Gastrocnemius medialis (tissue), 4 donors: ENCODE results near the gene MRPS16.

Source experiments
- CTCF ChIP-seq, 5 experiments: fragments of 450-650 bp in 3 of 5; fragments of 200-600 bp in 2 of 5; sonication (generic) in 2 of 5; IDR thresholded peaks in 4 of 5; conservative IDR thresholded peaks in 1 of 5; 1 replicate in 4 of 5; 2 replicates in 1 of 5; pipeline ENCODE4 v1.5.1; 2016 to 2019; ENCODE audit warnings: antibody characterized with exemption in 5 of 5, mild to moderate bottlenecking in 3 of 5, moderate library complexity in 3 of 5
- POLR2A ChIP-seq, 2 donors: fragments of 450-650 bp; IDR thresholded peaks; one replicate each; pipeline ENCODE4 v1.6.1; 2017; ENCODE audit warnings: antibody characterized with exemption in 2 of 2, mild to moderate bottlenecking in 2 of 2, moderate library complexity in 2 of 2

- TF ChIP-seq CTCF (IDR thresholded peaks at IDR 0.05 in 4 of 5, conservative IDR thresholded peaks at IDR 0.05 in 1 of 5): no peak
- no peak for TF ChIP-seq POLR2A (IDR thresholded peaks at IDR 0.05)
These were observed 37.5 kb upstream of the MRPS16 start for GRCh38 chr10:73289958-73290357.
